ENCODE measurements around the gene STAC2. TPM values are rescaled to one million over a fixed set of nuclear protein-coding genes. Genes with fewer than 3 reads are reported as not detected.
"Not testable (repeated sequence)": the region's sequence is repeated elsewhere in the genome, so short reads cannot be mapped to it uniquely, and the experiment has no call there.

STAC2 gene
- total RNA-seq, 1 donor from 2014 or later, result 0.98 TPM

GRCh38 chr17:39252788-39253460 lies 27.2 kb upstream of the STAC2 start:
- no peak for DNase-seq (ENCODE audit: extremely low spot score in 2 of 2)
- H3K36me3 ChIP-seq, result peaks cover 0 to 18% of the 10 kb centered on the region in 2 donors
- TF ChIP-seq POLR2A (IDR thresholded peaks at IDR 0.05), result no peak
- TF ChIP-seq, protein P1, sequence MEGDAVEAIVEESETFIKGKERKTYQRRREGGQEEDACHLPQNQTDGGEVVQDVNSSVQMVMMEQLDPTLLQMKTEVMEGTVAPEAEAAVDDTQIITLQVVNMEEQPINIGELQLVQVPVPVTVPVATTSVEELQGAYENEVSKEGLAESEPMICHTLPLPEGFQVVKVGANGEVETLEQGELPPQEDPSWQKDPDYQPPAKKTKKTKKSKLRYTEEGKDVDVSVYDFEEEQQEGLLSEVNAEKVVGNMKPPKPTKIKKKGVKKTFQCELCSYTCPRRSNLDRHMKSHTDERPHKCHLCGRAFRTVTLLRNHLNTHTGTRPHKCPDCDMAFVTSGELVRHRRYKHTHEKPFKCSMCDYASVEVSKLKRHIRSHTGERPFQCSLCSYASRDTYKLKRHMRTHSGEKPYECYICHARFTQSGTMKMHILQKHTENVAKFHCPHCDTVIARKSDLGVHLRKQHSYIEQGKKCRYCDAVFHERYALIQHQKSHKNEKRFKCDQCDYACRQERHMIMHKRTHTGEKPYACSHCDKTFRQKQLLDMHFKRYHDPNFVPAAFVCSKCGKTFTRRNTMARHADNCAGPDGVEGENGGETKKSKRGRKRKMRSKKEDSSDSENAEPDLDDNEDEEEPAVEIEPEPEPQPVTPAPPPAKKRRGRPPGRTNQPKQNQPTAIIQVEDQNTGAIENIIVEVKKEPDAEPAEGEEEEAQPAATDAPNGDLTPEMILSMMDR (IDR thresholded peaks at IDR 0.05), result no peak
- H3K4me1 ChIP-seq, result no peaks in the 10 kb centered on the region
- H3K4me3 ChIP-seq, result no peak overlapping the region
- H3K9me3 ChIP-seq, result no peaks in the 10 kb centered on the region
- intact Hi-C loops (cut with DNase I), result no loop called here
- H3K27me3 ChIP-seq, result no peaks in the 10 kb centered on the region
- no peak overlapping the region for H3K27ac ChIP-seq

DNA sequence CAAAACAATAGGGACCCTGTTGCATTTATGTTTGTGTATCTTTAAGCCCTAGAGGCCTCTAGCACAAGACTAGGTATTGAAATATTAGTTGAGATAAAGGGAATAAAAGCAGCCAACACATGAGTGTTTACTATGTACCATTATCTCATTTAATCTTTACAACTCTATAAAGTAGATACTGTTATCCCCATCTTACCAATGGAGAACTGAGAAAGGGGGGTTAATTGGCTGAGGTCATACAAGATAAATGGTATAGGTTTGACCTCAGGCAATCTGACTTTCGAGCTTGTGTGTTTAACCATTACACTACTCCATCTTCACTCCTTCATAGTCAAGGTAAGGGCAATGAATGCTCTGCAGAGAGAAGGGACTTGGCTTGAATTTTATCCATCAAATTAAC lies 26.3 kb upstream of the STAC2 start:
- Histone ChIP-seq H3K27me3 (no peaks in the 10 kb centered on the region), H3K36me3 (peaks cover 0 to 18% of the 10 kb centered on the region in 2 donors), H3K27ac (no peak overlapping the region), H3K4me3 (no peak overlapping the region), H3K9me3 (no peaks in the 10 kb centered on the region), H3K4me1 (no peaks in the 10 kb centered on the region)
- intact Hi-C loops (cut with DNase I), result no loop called here
- TF ChIP-seq, protein P1 (IDR thresholded peaks at IDR 0.05), result no peak
- TF ChIP-seq POLR2AphosphoS5 (IDR thresholded peaks at IDR 0.05; ENCODE audit: insufficient read depth in 1 of 2, low read depth in 1 of 2) (no peak), POLR2A (IDR thresholded peaks at IDR 0.05) (no peak)
- DNase-seq (ENCODE audit: extremely low spot score in 2 of 2), result no peak

DNA sequence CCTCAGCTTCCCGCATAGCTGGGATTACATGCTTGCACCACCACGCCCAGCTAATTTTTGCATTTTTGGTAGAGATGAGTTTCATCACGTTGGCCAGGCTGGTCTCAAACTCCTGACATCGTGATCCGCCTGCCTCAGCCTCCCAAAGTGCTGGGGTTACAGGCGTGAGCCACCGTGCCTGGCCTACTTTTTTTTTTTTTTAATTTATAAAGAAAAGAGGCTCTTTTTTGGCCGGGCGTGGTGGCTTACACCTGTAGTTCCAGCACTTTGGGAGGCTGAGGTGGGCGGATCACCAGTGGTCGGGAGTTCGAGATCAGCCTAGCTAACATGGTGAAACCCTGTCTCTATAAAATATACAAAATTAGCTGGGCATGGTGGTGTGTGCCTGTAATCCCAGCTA lies 24.3 kb upstream of the STAC2 start:
- H3K27me3 ChIP-seq; H3K9me3 ChIP-seq; H3K4me1 ChIP-seq; H3K27ac ChIP-seq; DNase-seq (ENCODE audit: extremely low spot score in 2 of 2); intact Hi-C loops (cut with DNase I); H3K4me3 ChIP-seq: not testable (repeated sequence)
- H3K36me3 ChIP-seq, result peaks cover 0 to 18% of the 10 kb centered on the region in 2 donors

- Histone ChIP-seq H3K36me3 (no peaks in the 10 kb centered on the region), H3K27ac (no peak overlapping the region), H3K9me3 (no peaks in the 10 kb centered on the region), H3K4me1 (peaks cover 7% of the 10 kb centered on the region), H3K4me3 (no peak overlapping the region), H3K27me3 (no peaks in the 10 kb centered on the region)
- TF ChIP-seq POLR2A (IDR thresholded peaks at IDR 0.05) (no peak), POLR2AphosphoS5 (IDR thresholded peaks at IDR 0.05; ENCODE audit: insufficient read depth in 1 of 2, low read depth in 1 of 2) (no peak)
- TF ChIP-seq, protein P1 (IDR thresholded peaks at IDR 0.05), result no peak
- intact Hi-C loops (cut with DNase I), result loop anchor here (10.0 kb wide), 1 partner anchor 81 kb away; the partner anchor contains the start of gene ARL5C
- no peak for DNase-seq (ENCODE audit: extremely low spot score in 2 of 2)
These were observed 20.5 kb upstream of the STAC2 start for GRCh38 chr17:39246274-39246673.

DNA sequence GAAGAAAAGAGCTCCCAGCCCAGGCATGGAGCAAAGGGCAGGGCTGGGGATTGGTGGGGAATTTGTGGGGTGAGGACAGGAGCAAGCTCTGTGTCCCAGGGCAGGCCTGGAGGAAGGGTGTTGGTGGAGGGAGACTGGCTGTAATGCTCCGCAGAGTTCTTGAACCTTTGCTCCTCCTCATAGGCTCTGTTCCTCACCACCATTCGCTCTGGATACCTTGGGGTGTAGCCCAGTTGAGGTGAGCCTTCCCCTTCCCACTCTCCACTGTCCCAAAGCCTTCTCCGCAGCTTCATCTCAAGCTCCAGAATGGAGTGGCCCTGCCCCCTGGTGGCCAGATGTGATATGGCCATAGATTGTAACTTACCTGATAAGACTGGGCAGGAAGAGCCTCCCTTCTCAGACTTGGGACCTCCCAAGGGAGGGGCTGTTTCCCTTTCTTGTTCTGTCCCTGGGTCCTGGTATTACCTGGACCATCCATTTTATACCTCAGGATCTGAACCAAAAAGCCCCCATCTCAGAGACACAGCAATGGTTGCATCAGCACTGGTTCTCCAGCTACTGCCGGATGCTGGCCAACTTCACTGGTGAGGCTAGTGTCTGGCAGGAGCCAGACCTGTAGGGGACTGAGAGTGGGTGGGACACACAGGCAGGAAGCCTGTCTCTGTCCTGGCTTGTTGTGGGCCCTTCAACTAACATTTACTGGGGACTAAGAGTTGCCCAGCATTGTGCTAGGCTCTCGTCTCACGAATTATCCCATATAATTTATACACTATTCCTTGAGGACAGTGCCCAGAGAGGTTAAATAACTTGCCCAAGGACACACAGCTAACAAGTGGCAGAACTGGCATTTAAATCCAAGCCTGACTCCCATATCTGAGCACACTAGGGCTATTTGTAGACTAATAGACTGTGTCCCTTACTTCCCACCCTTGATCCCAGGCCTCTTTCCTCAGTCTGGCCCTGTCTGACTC lies 19.1 kb upstream of the STAC2 start:
- H3K4me3 ChIP-seq, result no peak overlapping the region

More for the DNA sequence above, 19.1 kb upstream of the STAC2 start:
- H3K27ac ChIP-seq, result no peak overlapping the region
- TF ChIP-seq, protein P1 (IDR thresholded peaks at IDR 0.05), result peak; percentile 86 to 97 (median 91)
- no peak for TF ChIP-seq POLR2A (IDR thresholded peaks at IDR 0.05)
- peaks cover 7% of the 10 kb centered on the region for H3K4me1 ChIP-seq
- DNase-seq (ENCODE audit: extremely low spot score in 2 of 2), result no peak
- H3K9me3 ChIP-seq, result no peaks in the 10 kb centered on the region
- no peaks in the 10 kb centered on the region for H3K27me3 ChIP-seq
- intact Hi-C loops (cut with DNase I), result loop anchor here (10.0 kb wide), 1 partner anchor 80 kb away; the partner anchor contains the start of gene ARL5C
- no peaks in the 10 kb centered on the region for H3K36me3 ChIP-seq

Measured in vagina (tissue), 2 donors.